Liver (tissue), 3 donors: ENCODE measurements around the gene DSG3.

Source experiments
- ATF3 ChIP-seq: IDR thresholded peaks from 2 replicates; pipeline ENCODE4 v1.6.1; 2016; ENCODE audit warnings: antibody characterized with exemption
- CTCF ChIP-seq: fragments of 150-350 bp; IDR thresholded peaks from 2 replicates; pipeline ENCODE4 v1.5.1; 2017; ENCODE audit warnings: improper control_type of control experiment, low read depth, low read length; ENCODE audit not compliant: missing input control
- EGR1 ChIP-seq, 2 donors: IDR thresholded peaks; 2 replicates each; pipeline ENCODE4 v1.6.1; 2016 to 2018; ENCODE audit warnings: antibody characterized with exemption in 2 of 2, low read depth in 2 of 2
- FOXA1 ChIP-seq: IDR thresholded peaks from 2 replicates; pipeline ENCODE4 v1.6.1; 2016; ENCODE audit warnings: antibody characterized with exemption
- GABPA ChIP-seq, 2 donors: IDR thresholded peaks in 1 of 2; conservative IDR thresholded peaks in 1 of 2; 2 replicates each; pipeline ENCODE4 v1.6.1; 2016; ENCODE audit warnings: antibody characterized with exemption in 2 of 2, mild to moderate bottlenecking in 1 of 2, moderate library complexity in 1 of 2
- JUND ChIP-seq, 2 donors: IDR thresholded peaks; 2 replicates each; pipeline ENCODE4 v1.6.1; 2016; ENCODE audit warnings: antibody characterized with exemption in 2 of 2
- MAX ChIP-seq: IDR thresholded peaks from 2 replicates; pipeline ENCODE4 v1.6.1; 2016; ENCODE audit warnings: antibody characterized with exemption
- RAD21 ChIP-seq, 2 donors: IDR thresholded peaks; 2 replicates each; pipeline ENCODE4 v1.6.1; 2016; ENCODE audit warnings: antibody characterized with exemption in 2 of 2, mild to moderate bottlenecking in 2 of 2
- REST ChIP-seq: IDR thresholded peaks from 2 replicates; pipeline ENCODE4 v1.6.1; 2016; ENCODE audit warnings: antibody characterized with exemption, mild to moderate bottlenecking
- RXRA ChIP-seq, 2 donors: IDR thresholded peaks; 2 replicates each; pipeline ENCODE4 v1.6.1; 2017 to 2018; ENCODE audit warnings: antibody characterized with exemption in 2 of 2, mild to moderate bottlenecking in 1 of 2
- SP1 ChIP-seq: IDR thresholded peaks from 2 replicates; pipeline ENCODE4 v1.6.1; 2018; ENCODE audit warnings: antibody characterized with exemption, mild to moderate bottlenecking
- TAF1 ChIP-seq: conservative IDR thresholded peaks from 2 replicates; pipeline ENCODE4 v1.6.1; 2016; ENCODE audit warnings: antibody characterized with exemption, mild to moderate bottlenecking
- YY1 ChIP-seq: IDR thresholded peaks from 2 replicates; pipeline ENCODE4 v1.6.1; 2016; ENCODE audit warnings: antibody characterized with exemption, mild to moderate bottlenecking
- ZBTB33 ChIP-seq: IDR thresholded peaks from 2 replicates; pipeline ENCODE4 v1.6.1; 2016; ENCODE audit warnings: antibody characterized with exemption
- donor health status: healthy.
- donor health status: healthy.

- TF ChIP-seq CTCF (no peak), TAF1 (no peak), REST (no peak), ATF3 (no peak), GABPA (IDR thresholded peaks at IDR 0.05 in 1 of 2, conservative IDR thresholded peaks at IDR 0.05 in 1 of 2) (no peak), RXRA (IDR thresholded peaks at IDR 0.05) (no peak), SP1 (no peak), YY1 (no peak), MAX (no peak), RAD21 (IDR thresholded peaks at IDR 0.05) (no peak), JUND (IDR thresholded peaks at IDR 0.05) (no peak), ZBTB33 (no peak), FOXA1 (no peak), EGR1 (IDR thresholded peaks at IDR 0.05; ENCODE audit: low read depth in 2 of 2) (no peak)
Observed at GRCh38 chr18:31513189-31513935, 65.8 kb downstream of the DSG3 start.
